Colon (tissue), 2 donors: ENCODE results near the gene TRAPPC3.

Experiments used
- FAIRE-seq: peaks from 2 replicates; lab custom pipeline; 2012; peaks lifted over from hg19 to GRCh38; lab: Jason Lieb, UNC
- donor health status: control.
- donor health status: control.

Gene TRAPPC3

DNA sequence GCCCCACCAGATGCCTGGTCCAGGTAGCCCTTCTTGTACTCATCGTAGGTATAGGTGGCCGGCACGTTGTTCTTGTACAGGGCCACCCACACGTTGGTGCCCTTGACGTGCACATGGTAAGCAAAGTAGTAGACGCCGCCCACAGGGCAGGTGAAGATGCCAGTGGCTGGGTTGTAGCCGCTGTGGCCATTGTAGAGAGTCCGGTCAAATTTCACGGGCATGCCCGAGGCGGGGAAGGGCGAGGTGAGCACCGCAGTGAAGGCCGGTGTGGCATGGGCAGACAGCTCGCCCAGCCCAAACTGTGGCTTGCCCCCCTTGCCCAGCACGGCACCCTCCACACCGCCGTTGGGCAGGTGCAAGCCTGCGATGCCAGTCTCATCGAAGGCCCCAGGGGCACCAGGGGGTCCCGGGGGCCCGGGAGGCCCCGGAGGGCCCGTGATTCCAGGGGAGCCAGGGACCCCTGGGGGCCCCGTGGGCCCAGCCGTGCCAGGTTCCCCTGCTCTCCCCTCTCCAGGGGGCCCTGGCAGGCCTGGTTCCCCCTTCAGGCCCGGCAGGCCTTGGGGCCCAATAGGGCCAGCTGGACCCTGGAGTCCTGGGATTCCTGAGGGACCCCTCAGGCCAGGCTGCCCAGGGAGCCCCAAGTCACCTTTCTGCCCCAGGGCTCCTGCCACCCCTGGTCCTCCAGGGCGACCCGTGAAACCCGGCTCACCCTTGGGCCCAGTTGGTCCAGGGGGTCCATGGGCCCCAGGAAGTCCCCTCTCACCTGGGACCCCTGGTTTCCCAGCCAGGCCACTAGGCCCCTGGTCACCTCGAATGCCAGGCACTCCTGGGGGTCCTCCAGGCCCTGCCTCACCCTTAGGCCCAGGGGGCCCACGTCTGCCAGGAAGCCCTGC lies 51.3 kb downstream of the TRAPPC3 start:
- no peak for FAIRE-seq

DNA sequence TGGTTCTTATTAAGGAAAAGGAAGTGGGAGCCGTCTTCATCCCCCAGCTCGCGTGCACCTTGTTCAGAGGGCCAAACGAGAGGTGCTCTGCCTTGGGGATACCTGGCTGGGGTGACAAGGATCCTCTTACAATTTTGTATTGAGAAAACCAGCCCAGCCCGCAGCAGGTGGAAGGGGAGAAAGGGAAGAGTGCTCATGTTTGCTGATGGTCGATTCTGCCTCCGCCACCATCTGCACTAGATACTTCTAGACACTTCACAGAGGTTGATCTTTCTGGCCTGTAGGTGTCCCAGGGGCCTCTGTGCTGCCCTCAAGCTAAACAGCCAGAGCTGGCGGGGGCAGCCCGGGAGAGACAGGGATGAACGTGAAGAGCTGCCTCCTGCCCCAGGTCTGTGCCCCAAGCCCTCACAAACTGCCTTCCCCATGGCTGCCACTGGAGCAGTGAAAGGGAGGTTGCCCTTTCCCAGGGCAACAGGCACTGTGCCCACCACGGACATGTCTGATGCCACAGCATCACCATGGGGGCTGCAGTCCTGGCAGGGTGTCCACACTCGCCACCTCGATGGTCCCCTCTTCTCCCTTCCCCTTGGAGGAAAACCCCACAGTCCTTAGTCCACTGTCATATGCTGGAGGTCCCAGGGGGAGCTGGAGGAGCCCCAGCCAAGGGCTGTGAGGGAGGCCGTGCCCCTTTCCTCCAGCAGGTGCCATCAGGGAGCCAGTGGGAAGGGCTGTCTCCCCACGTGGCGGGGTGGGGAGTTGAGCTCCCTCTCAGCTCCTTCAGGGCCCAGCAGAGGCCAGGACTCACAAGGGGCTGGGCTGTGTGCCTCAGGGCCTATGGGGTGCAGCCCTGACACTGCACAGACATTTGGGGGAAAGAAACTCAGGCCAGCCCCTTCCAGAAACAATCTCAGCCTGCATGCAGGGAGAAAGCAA lies 52.5 kb downstream of the TRAPPC3 start:
- FAIRE-seq: no peak

DNA sequence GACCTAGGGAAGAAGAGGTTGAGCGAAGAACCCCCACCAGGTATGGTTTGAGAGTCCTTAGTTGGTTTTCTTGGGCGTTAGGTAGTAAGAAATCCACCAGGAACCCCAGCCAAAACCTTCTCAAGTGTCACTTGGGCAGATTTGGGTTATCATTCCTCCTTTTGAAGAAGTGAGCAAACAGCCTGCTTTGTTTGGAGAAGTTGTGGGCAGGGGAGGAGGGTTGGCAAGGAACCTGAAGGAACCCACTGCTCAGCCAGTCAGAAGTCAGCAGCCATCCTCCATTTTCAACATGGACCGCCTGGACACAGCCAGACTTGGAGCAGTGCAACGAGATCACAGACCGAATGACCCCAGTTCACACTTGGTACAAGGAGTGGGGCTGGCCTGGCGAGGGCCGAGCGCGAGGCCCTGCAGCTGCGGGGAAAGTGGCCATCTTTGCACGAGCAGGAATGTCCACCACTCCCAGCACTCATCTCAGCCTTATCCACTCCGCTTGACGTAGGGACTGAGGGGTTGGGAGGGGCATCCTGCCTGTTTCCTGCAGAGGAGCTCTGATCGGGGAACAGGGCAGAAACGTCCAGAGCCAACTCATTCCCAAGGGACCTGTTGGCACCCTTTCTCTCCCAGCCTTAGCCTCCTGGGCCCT lies 53.4 kb downstream of the TRAPPC3 start:
- no peak for FAIRE-seq

DNA sequence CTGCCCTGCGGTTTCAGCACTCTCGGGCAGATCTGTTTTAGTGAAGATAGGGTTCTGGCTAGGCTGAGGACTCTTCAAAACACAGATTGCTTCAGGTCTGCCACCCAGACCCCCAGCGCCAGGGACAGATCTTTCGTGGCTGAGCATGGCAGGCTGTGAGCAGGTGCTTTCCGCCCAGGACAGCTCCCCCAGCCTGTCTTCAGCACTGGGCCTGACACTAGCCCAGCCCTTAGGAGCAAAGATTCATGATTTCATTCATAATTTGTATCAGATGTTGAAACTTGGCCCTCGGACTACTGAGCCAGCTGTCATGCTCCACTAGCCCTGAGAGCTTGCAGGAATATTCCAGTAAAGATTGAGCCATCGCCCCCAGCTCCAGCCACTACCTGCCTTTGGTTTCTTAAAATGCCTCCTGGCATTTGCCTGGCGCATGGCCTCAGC lies 54.6 kb downstream of the TRAPPC3 start:
- no peak for FAIRE-seq

DNA sequence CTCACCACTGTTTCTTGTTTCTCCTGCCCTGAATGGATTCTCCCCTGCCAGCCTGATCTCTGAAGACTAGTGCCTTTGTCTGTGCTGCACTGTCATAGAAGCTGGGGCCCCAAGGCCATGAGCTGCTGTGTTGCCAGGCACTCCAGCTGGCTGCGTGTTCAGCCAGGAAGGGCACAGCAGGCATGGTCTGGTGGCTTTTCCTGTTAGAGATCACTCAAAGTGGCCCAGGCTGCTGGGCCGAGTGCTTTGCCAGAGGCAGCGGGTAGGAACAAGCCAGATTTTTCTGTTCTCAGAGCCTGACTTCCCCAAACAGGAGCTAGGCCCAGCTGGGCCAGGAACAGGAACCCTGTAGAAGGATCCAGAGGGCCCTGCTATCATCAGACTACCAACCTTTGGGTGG lies 55.4 kb downstream of the TRAPPC3 start:
- no peak for FAIRE-seq

DNA sequence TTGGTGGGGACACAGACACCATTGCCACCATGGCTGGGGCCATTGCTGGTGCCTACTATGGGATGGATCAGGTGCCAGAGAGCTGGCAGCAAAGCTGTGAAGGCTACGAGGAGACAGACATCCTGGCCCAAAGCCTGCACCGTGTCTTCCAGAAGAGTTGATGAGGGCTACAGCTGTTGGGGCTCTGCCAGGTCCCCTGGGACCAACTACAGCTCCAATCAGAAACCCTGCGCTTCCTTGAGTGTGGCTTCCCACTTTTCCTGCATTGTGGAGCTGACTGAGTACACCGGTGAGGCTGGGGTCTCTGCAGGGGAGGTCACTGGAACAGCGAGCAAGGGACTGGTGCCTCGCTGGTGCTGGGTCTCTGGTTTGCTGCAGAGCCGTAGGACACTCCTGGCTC lies 56.1 kb downstream of the TRAPPC3 start:
- FAIRE-seq: no peak

DNA sequence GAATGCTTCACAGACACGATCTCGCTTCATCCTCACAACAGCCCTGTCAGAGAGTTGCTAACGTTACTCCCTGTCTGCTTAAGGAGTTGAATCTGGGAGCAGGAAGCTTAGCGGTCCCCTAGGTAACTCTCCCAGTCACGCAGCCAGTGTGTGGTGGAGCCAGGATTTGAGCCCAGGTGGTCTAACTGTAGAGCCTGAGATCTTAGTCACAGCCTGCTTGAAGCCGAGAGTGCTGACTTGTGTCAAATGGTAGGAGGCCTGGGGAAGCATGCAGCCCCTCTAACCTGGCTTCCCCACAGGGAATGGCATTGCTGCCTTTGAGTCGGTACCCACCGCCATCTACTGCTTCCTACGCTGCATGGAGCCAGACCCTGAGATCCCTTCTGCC lies 56.5 kb downstream of the TRAPPC3 start:
- no peak for FAIRE-seq

DNA sequence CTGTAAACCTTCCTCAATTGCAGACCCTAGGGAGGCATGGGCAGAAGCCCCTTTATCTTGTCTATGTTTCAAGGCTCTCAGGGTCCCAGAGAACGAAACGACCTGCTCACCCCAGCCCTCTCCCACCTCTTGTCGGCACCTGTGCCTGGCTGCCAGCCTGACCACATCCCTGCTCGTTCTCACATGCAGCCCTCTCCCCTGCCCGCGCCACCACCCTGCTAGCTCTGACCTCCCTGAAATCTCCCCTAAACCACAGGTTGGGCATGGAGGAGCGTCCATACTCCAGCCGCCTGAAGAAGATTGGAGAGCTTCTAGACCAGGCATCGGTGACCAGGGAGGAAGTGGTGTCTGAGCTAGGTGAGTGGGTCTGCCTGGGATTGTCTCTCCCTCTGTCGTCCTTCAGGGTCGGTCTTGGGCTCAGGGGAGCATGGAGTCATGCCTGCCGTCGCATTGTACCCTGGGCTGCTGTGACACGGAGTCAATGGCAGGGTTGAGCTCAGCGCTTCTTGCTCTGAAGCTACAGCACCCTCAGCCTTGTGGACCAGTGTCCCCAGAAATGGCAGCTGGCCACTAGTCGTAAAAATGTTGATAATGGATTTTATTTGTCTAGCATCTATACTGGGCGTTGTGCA lies 57.0 kb downstream of the TRAPPC3 start:
- no peak for FAIRE-seq

DNA sequence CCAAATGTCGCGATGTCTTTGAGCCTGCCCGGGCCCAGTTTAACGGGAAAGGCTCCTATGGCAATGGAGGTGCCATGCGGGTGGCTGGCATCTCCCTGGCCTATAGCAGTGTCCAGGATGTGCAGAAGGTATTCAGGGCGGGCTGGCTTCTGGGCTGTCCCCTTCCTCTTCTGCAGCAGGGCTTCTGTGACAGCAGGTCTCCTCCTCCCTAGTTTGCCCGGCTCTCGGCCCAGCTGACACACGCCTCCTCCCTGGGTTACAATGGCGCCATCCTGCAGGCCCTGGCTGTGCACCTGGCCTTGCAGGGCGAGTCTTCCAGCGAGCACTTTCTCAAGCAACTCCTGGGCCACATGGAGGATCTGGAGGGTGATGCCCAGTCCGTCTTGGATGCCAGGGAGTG lies 57.6 kb downstream of the TRAPPC3 start:
- no peak for FAIRE-seq

DNA sequence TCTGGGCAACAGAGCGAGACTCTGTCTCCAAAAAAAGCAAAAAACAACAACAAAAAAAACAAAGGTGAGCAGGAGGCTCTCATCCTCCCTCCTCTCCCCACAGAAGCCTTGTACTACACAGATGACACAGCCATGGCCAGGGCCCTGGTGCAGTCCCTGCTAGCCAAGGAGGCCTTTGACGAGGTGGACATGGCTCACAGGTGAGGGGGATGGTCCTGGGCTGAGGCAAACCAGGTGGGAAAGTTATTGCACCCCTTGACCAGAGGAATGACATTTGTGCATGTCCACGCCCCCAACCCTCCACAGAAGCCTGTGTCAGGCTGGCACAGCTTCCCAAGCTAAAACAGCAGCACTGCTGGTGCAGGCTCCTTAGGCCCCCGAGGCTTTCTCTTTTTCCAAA lies 58.1 kb downstream of the TRAPPC3 start:
- FAIRE-seq: no peak

DNA sequence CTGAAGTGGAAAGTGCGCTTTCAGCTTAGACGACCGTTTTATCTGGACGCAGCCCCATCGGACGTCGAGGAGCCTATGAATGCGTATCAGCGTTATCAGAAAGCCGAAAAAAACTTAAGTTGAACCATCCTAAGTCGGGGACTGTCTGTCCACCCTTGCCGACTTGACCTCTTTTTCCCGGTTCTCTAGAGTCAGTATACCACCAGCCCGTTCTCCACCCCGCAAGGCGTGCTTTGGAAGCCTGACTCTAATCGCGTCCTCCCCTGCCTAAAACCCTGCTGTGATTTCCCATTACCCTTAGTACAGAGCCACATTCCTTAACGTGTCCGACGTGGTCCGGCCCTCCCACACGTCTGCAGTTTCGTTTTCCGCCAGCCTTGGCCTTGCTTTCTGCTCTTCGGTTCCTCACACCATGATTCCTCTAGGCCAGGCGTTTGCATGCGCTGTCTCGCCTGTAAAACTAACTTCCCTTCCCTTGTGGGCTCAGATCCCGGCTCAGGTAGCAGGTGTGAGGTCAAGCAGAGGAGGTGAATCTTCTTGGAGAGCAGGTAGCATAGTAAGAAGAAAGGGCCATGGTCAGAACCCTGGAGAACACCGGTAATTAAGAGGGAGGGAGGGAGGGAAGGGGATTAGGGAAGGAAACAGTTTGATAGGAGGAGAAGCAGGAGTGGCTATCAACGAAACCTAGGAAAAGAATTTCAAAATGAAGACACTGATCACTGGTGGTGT lies 59.7 kb downstream of the TRAPPC3 start:
- no peak for FAIRE-seq

DNA sequence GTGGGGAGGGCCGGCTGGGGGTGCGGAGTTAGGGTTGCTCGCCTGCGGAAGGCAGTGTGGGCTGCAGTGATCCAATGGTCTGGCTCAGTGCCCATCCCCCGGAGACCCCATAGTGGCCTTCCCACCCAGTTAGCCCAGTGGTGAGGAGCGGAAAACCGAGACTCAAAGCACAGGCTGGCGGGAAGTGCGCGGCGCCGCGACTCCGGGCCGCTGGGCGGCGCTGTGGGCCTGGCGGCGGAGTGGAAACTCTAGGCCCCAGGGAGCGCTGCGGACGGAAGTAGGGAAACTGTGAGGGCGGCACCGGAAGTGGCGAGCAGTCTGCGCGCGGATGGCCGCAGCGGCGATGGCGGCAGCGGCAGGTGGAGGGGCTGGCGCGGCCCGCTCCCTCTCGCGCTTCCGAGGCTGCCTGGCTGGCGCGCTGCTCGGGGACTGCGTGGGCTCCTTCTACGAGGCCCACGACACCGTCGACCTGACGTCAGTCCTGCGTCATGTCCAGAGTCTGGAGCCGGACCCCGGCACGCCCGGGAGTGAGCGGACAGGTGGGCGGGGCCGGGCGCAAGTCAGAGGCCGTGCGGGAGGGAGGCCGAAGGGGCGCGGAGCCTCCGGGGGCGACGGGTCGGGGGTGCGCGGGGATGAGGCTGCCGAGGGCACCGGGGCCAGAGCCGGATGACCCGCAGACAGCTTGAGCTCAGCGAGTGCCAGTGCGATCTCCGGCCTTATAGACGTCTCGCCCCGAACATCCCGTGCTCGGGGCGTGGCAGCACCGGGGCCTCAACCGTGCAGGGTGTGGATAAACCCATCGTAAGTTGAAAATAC lies 60.5 kb downstream of the TRAPPC3 start, which contains the start of gene ADPRS:
TSS of gene ADPRS (plus strand) at position 316 of the 816 bp plus-strand sequence. CDS start at position 329, 13 bp downstream.
- no peak for FAIRE-seq

DNA sequence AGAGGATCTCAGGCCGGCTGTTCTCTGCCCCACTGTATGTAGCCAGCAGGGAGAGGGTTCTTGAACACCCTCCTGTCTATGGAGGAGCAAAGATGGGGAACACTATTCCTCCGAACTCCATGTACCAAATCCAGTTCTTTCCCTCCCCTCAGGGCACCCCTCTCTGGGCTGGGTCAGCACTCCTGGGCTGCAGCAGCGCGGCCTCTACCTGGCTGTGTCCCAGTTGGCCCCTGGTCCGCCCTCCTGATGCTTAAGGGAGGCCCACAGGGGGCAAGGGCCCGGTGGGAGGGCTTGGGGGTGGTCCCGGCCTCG lies 61.1 kb downstream of the TRAPPC3 start:
- FAIRE-seq: no peak

DNA sequence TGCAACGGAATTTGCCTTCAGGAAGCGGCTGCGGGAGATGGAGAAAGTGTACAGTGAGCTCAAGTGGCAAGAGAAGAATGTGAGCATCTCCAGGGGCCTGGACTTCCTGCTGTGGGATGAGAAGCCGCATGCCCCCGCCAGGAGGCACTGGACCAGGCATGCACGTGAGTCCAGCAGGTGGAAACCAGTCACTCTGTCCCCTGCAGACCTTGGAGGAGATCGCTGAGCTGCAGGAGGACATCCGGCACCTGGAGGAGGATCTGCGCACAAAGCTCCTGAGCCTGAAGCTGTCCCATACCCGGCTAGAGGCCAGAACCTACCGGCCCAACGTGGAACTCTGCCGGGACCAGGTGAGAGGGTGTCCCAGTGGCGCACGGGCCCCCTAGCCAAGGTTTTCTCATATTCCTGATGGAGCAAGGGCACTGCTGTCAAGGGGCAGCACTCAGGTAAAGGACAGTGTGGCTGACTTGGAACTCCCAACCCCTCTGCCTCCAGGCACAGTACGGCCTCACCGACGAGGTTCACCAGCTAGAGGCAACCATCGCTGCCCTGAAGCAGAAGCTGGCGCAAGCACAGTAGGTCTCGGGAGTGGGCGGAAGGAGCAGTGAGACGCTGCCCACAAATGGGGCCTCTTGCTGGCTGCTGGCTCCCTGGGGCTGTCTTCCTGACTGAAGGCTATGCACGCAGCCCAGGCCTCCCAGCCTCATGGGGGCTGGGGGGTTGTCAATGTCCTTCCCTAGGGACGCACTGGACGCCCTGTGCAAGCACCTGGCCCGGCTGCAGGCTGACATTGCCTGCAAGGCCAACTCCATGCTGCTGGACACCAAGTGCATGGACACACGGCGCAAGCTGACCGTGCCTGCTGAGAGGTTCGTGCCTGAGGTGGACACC lies 61.8 kb downstream of the TRAPPC3 start:
- no peak for FAIRE-seq
